Left lung (tissue), 10 donors: Measurements from ENCODE around the gene THAP8. TPM values are rescaled to one million over a fixed set of nuclear protein-coding genes. Genes with fewer than 3 reads are reported as not detected.
"Not testable (repeated sequence)": the region's sequence is repeated elsewhere in the genome, so short reads cannot be mapped to it uniquely, and the experiment has no call there.

Experiments
- ATAC-seq: fragments of 200-7000 bp; cut with Tn5 transposase; one replicate; pipeline ENCODE4 v1.9.1; 2020; ENCODE audit warnings: moderate library complexity
- DNase-seq, 4 donors: peaks; one replicate each; pipeline ENCODE4 v3.0.0-alpha.2; 2013 to 2020
- H3K27ac ChIP-seq, 2 donors: fragments of 200-600 bp; sonication (generic) in 1 of 2; one replicate each; pipeline versions ENCODE4 v1.5.0 to v1.8.0; 2020 to 2021
- H3K27me3 ChIP-seq, 2 donors: fragments of 200-600 bp; sonication (generic) in 1 of 2; one replicate each; pipeline versions ENCODE4 v1.5.0 to v1.8.0; 2020 to 2021
- H3K36me3 ChIP-seq, 2 donors: fragments of 200-600 bp; sonication (generic) in 1 of 2; one replicate each; pipeline versions ENCODE4 v1.5.0 to v1.8.0; 2020 to 2021
- H3K4me1 ChIP-seq, 2 donors: fragments of 200-600 bp; one replicate each; pipeline ENCODE4 v1.8.0; 2021
- H3K4me3 ChIP-seq, 2 donors: fragments of 200-600 bp; sonication (generic) in 1 of 2; one replicate each; pipeline versions ENCODE4 v1.5.0 to v1.8.0; 2020 to 2021; ENCODE audit warnings: mild to moderate bottlenecking in 1 of 2
- H3K9me3 ChIP-seq, 2 donors: fragments of 200-600 bp; sonication (generic) in 1 of 2; one replicate each; pipeline versions ENCODE4 v1.5.0 to v1.8.0; 2020 to 2021
- CTCF ChIP-seq, 2 donors: fragments of 200-600 bp; sonication (generic) in 1 of 2; IDR thresholded peaks; one replicate each; pipeline versions ENCODE4 v1.5.0 to v1.8.0; 2021; ENCODE audit warnings: antibody characterized with exemption in 2 of 2
- intact Hi-C, 2 donors: fragments of 100-400 bp; cut with DNase I; formaldehyde crosslinking; loops; one replicate each; pipeline versions ENCODE4 v1.11.2 to v1.14.2; 2022
- polyA plus RNA-seq, 6 donors: library from polyadenylated mRNA; unstranded; fragments of 120-200 nt; gene quantifications; one replicate each; pipeline ENCODE4 v1.2.1, GENCODE V29; 2013; ENCODE audit not compliant: insufficient read length in 6 of 6
- total RNA-seq, 2 donors: library from RNA; stranded (reverse); fragmentation: NEBNext Ultra II Directional; extraction: Animal tissue kit (Norgen Biotek cat#: 25700); gene quantifications; one replicate each; pipeline ENCODE4 v1.2.1, GENCODE V29; 2021
- donor health status: DM: no; HTN: yes; CAD: no.
- donor health status: DM: no; HTN: no; CAD: no.

The THAP8 gene
- total and polyA plus RNA-seq, 8 donors, result 5.7 to 8.4 (median 7.1) TPM

GRCh38 chr19:36049080-36049698, 4.9 kb downstream of the THAP8 start:
- Histone ChIP-seq H3K36me3 (no peaks in the 10 kb centered on the region), H3K4me3 (no peak overlapping the region), H3K9me3 (no peaks in the 10 kb centered on the region), H3K27me3 (no peaks in the 10 kb centered on the region), H3K4me1 (peaks cover 0 to 16% of the 10 kb centered on the region in 2 donors), H3K27ac (no peak overlapping the region)
- ATAC-seq (no peak), DNase-seq (no peak)
- TF ChIP-seq CTCF (IDR thresholded peaks at IDR 0.05), result no peak
- intact Hi-C loops, result no loop called here

DNA sequence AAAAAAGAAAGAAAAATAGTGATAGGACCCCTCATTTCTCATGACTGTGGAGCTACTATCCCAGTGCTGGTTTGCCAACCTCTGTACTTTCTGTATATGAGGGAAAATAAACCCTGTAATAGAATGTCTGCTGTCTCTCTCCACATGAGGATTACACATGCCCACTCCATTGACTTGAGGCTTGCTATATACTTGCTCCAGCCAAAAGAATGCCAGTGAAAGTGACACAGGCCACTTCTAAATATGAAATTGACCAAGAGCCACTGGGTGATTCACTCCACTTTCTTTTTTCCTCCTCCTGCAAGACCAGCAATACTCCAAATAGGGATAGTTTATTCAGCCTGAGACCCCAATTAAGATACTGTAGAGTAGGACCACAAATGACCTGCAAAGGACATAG, 6.2 kb downstream of the THAP8 start:
- Histone ChIP-seq H3K9me3 (no peaks in the 10 kb centered on the region), H3K4me1 (peaks cover 0 to 8% of the 10 kb centered on the region in 2 donors), H3K27me3 (no peaks in the 10 kb centered on the region), H3K27ac (no peak overlapping the region), H3K36me3 (no peaks in the 10 kb centered on the region), H3K4me3 (no peak overlapping the region)
- ATAC-seq (no peak), DNase-seq (no peak)
- intact Hi-C loops, result no loop called here
- no peak for TF ChIP-seq CTCF (IDR thresholded peaks at IDR 0.05)

DNA sequence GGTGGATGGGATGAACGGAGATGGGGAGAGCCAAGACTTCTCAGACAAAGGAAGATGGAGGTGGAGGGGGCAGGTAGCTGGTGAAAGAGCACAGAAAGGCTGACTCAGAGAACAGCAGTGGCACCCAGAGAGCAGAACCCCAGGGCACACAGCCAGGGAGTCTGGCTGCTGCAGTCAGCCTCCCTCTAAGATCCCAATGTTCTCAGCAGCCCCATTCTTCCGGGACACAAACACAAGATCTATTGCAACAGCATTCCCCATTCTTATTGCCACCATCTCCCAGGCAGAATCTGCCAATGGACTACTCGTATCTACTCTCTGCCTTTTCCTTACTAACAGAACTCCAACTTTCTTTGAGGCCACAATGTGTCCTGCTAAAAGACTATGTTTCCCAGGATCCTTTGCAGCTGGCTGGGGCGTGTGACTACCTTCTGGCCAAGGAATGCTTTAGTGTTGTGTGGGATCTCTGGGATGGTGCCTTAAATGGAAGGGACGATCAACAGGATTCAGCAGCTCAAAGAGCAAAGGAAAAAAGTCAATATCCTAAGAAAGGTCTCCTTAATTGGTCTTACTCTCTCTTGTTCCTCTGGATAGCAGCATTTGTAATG, 7.5 kb downstream of the THAP8 start:
- no peaks in the 10 kb centered on the region for H3K27me3 ChIP-seq
- intact Hi-C loops, result no loop called here
- DNase-seq, result no peak
- no peaks in the 10 kb centered on the region for H3K36me3 ChIP-seq
- no peak for TF ChIP-seq CTCF (IDR thresholded peaks at IDR 0.05)
- peaks cover 0 to 6% of the 10 kb centered on the region in 2 donors for H3K4me1 ChIP-seq
- H3K9me3 ChIP-seq, result no peaks in the 10 kb centered on the region
- H3K4me3 ChIP-seq, result no peak overlapping the region
- H3K27ac ChIP-seq, result no peak overlapping the region
- ATAC-seq, result no peak

- DNase-seq (no peak), ATAC-seq (no peak)
- intact Hi-C loops, result no loop called here
- no peak overlapping the region for H3K27ac ChIP-seq
- H3K4me1 ChIP-seq, result peaks cover 0 to 6% of the 10 kb centered on the region in 2 donors
- no peak overlapping the region for H3K4me3 ChIP-seq
- H3K36me3 ChIP-seq, result peaks cover 0 to 5% of the 10 kb centered on the region in 2 donors
- no peaks in the 10 kb centered on the region for H3K27me3 ChIP-seq
- TF ChIP-seq CTCF (IDR thresholded peaks at IDR 0.05), result no peak
- H3K9me3 ChIP-seq, result no peaks in the 10 kb centered on the region
These were observed 10.1 kb downstream of the THAP8 start for GRCh38 chr19:36043952-36044351.

DNA sequence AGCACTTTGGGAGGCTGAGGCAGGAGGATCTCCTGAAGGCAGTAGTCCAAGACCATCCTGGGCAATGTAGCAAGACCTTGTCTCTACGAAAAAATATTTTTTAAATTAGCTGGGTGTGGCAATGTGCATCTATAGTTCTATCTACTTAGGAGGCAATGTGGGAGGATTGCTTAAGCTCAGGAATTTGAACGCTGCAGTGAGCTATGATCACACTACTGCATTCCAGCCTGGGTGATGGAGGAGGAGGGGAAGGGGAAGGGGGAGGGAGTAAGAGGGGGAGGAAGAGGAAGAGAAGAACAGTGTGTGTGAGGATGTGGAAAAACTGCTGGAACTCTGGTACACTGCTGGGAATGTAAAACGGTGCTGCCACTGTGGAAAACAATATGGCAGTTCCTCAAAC, 12.3 kb downstream of the THAP8 start:
- DNase-seq (no peak), ATAC-seq (peak; percentile 90)
- no peak overlapping the region for H3K4me3 ChIP-seq
- TF ChIP-seq CTCF (IDR thresholded peaks at IDR 0.05), result no peak
- no peaks in the 10 kb centered on the region for H3K9me3 ChIP-seq
- H3K36me3 ChIP-seq, result peaks cover 0 to 16% of the 10 kb centered on the region in 2 donors
- intact Hi-C loops, result no loop called here
- peaks cover 0 to 6% of the 10 kb centered on the region in 2 donors for H3K4me1 ChIP-seq
- peak overlapping the region in 1 of 2 donors; percentile 30 for H3K27ac ChIP-seq
- H3K27me3 ChIP-seq, result no peaks in the 10 kb centered on the region

DNA sequence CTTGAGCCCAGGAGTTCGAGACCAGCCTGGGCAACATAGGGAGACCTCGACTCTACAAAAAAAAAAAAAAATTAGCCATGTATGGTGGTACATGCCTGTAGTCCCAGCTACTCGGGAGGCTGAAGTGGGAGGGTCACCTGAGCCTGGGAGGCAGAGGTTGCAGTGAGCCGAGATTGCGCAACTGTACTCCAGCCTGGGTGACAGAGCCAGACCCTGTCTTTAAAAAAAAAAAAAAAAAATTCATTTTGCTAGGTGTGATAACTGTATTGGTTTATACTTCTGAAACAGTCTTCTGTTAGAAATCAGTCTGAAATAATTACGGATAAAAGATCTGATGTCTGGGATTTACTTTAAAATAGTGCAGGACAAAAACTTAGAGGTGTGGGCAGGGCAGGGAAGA, 13.0 kb downstream of the THAP8 start:
- intact Hi-C loops, H3K4me3 ChIP-seq, DNase-seq, H3K4me1 ChIP-seq, H3K9me3 ChIP-seq, H3K27me3 ChIP-seq, H3K27ac ChIP-seq: not testable (repeated sequence)
- ATAC-seq, result peak; percentile 23
- peaks cover 0 to 16% of the 10 kb centered on the region in 2 donors for H3K36me3 ChIP-seq
